Stimulated activated CD4-positive, alpha-beta T cell treated with anti-CD3 and anti-CD28 coated beads, TNF-alpha, amount 100 ng/mL, for 24 hours (primary cell): ENCODE results near the gene CTDP1.
"Not testable (repeated sequence)": the region's sequence is repeated elsewhere in the genome, so short reads cannot be mapped to it uniquely, and the experiment has no call there.

Source experiments
- DNase-seq, 3 experiments: peaks; one replicate each; pipeline ENCODE4 v3.0.0-alpha.2; 2020; ENCODE audit warnings: low read depth in 3 of 3

The CTDP1 gene

DNA sequence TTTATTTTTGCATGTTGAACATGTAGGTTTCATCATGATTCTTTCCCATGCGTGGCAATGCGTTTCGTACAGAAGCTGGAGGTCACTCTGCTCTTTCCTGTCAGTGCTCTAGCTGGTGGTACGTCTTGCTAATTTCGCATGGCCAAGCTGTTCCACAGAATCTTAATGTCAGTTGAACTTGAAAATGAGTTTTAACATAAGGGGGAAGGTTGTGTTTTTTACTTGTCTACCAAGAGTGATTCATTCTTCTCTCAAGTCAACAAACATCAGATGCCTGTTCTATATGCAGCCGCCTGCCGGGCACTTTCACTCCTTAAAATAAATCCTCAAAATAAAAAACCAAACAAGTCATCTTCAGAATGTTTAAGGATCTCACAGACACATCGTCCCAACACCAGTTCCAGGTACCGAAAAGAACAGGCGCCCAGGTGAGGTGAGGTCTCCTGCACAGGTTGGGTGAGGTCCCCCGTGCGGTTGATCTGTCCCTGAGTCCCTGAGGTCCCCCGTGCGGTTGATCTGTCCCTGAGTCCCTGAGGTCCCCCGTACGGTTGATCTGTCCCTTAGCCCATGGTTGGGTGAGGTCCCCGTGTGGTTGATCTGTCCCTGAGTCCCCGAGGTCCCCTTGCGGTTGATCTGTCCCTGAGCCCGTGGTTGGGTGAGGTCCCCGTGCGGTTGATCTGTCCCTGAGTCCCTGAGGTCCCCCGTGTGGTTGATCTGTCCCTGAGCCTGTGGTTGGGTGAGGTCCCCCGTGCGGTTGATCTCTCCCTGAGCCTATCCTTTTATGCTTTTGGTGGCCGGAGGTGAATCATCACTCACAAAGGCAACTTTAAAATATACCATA is 61.1 kb downstream of the CTDP1 start:
- DNase-seq = no peak

DNA sequence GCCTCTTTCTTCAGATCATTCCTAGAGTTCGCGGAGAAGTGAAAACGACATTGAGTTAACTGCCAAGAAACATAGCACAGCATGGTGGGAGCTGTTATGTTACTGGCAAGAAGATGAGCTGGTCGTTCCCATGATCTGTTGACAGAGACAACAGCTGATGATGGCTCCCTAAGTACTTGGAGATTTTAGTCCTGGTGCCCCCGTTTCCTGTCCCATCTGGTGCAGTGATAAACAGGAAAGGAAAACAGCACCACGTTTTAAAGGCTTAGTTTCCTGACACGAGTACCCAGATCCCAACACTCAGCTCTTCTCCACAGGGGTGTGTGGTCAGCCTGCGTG is 61.7 kb downstream of the CTDP1 start:
- no peak for DNase-seq

DNA sequence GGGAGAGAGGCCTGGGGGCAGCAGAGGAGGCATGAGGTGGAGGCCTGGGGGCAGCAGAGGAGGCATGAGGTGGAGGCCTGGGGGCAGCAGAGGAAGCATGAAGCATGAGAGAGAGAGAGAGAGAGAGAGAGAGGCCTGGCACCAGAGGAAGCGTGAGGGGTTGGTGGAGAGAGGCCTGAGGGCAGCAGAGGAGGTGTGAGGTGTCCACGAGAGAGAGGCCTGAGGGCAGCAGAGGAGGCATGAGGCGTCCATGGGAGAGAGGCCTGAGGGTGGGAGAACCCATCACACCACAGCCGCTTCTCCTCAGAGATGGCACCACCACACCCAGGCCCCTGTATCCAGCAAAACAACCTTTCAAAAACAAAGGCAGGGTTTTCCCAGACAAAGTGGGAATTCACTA is 62.5 kb downstream of the CTDP1 start:
- no peak for DNase-seq

DNA sequence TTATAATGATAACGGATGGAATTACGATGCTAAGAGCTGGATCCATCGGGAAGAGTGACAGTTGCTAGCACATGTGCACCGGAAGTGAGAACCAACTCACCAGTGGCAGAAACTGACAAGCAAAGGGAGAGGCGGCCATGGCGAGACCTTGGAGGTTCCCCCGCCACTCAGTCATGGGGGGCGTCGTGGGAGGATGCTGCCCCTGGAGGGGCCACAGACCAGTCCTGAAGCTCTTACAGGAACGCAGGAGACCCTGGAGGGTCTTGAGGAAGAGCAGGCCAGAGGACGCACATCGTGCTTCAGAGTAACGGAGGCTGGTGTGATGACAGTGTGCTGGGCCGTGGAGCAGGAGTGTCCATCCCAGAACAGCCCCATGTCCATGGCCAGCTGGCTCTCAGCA is 65.0 kb downstream of the CTDP1 start:
- DNase-seq = no peak

DNA sequence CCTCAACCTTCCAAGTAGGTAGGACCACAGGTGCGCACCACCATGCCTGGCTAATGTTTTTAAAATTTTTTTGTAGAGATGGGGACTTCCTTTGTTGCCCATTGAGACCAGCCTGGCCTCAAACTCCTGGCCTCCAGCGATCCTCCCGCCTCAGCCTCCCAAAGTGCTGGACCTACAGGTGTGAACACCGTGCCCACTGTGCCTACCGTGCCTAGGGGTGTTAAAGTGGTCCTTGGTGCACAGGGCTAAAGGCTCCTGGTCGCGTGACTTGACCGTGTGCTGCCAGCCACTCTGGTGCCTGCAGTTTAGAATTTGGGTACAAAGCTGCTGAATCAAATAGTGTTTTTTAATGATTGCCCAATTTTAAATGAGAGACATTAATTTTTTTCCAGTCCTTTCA is 67.1 kb downstream of the CTDP1 start:
- DNase-seq = no peak

DNA sequence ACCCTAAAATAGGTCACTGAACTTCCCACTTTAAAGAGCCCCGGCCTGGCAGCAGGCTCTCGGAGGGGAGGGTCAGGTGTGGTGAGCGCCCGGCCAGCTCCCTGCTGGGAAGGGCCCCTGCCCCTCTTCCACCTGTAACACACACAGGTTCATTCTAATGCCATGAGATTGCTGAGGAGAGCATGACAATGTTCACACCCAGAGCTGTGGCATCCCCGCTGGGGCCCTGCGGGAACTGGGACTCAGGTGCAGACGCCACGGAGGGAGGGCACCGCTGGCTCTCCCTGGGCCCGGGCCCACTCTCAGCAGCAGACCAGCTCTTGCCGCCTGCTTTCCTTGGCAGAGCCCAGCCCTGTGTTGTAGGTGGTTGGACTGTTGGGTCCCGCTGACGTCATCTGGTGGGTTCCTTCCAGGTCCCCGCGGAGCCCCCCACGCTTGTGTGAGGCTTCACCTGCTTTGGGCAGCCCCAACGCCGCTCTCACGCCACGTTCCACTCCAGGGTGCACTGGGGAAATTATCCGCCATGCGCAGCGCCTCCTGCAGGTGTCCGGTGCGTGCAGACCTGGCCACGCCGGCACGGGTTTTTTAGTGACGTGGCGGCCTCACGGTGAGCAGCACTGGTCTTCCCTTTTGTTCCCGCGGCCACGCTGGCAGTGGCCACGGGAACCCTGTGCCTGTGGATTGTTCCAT is 67.7 kb downstream of the CTDP1 start:
- DNase-seq = no peak

DNA sequence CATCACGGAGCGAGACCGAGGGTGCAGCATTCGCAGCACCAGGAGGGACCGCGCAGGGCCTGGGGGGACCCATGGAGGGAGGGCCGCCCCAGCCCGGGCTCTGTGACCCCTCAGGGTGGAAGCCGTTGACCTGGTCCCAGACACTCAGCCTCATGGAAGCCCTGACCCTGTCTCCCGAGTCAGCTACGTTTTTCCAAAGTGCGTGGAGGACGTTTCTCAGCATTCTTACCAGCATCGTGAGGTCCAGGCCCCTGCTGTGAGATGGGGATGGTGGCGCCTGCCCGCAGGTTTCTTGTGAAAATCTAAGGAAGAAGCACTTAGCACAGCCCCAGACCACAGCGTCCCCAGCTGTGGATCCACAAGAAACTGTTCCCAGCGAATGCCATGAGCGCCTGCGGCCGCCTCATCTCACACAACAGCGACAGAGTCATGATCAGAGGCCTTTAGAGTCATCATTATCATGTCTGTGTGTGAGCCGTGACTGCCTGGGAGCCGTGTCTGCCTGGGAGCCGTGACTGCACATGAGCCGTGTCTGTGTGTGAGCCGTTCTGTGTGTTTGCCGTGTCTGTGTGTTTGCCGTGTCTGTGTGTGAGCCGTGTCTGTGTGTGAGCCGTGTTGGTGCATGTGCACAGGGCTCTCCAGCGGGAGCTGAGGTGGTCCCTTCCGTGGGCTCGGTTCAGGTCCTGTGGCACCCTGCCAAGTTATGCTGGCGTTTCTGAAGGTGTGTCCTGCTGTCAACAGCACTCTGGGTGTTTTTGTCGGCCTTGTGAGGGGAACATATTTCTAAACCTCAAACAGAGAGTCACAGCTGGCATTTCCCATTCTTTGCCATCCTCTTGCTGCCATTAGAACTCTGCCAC is 68.9 kb downstream of the CTDP1 start:
- DNase-seq = no peak

DNA sequence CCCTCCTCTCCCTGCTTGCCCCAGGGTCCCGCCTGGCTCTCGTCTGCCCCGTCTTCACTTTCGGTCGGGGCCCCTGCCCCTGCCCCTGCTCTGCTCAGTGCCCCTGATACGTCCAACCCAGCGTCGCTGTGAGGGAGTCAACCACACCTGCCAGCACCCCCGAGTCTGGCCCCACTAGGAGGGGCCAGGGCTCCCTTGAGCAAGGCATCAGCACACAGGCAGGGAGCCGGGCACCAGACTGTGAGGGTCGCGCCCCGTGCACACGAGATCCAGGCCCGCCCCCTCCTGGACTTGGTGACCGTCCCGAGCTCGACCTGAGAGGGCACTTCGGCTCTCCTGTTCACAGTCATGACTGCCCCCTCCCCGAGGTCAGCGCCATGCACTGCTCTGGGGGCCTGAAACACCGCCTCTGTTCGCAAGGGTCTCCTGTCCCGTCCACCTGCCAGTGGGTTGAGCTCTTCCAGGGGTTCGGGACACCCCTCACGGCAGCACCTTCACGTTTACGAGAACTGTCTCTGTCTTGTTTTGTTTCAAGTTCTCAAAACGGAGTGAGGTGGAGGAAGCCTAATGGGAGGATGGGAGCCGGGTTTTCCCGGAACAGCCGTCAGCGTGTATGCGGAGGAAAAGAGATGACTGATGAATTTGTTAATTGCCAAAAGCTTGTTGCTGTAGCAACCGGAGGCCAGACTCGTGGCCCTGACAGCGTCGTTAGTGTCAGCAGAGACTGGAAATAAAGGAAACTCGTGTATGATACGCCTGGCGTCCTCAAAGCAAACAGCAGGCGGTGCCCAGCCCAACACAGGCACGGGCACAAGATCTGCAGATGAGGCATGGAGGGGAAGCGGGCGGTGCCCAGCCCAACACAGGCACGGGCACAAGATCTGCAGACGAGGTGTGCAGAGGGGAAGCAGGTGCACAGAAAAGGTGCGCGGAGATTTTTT is 69.9 kb downstream of the CTDP1 start:
- DNase-seq = no peak

DNA sequence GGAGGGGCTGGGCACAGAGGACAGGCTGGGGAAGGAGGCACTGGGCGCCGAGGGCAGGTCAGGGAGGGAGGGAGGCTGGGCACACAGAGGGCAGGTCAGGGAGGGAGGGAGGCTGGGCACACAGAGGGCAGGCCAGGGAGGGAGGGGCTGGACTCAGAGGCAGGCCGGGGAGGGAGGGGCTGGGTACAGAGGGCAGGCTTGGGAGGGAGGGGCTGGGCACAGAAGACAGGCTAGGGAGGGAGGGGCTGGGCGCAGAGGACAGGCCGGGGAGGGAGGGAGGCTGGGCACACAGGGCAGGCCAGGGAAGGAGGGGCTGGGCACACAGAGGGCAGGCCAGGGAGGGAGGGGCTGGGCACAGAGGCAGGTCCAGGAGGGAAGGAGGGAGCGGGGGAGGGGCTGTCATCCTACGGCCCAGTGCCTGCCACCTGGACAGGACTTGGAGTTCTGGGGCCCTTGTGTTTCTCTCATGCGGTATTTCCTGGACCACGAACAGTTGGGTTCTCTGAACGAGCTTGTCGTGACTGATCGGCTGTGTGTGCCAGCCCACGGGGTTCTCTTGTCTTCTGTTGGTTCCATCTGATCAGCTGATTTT is 71.5 kb downstream of the CTDP1 start:
- no peak for DNase-seq

DNA sequence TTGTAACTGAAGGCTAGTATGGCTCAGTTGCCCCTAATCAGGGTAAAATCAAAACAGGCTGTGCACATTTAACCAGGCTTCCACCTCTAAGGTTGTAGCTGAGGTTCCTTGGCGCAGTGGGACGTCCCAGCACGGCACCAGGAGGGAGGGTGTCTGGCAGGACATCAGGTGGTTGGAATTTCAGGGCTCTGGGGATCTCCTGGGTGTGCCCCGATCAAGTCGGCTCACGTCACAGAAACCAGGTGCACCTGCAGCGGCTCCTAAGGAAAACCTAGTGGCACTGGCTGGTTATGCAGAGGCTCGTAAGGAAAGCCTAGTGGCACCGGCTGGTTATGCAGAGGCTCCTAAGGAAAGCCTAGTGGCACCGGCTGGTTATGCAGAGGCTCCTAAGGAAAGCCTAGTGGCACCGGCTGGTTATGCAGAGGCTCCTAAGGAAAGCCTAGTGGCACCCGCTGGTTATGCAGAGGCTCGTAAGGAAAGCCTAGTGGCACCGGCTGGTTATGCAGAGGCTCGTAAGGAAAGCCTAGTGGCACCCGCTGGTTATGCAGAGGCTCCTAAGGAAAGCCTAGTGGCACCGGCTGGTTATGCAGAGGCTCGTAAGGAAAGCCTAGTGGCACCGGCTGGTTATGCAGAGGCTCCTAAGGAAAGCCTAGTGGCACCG is 72.4 kb downstream of the CTDP1 start:
- not testable (repeated sequence) for DNase-seq

DNA sequence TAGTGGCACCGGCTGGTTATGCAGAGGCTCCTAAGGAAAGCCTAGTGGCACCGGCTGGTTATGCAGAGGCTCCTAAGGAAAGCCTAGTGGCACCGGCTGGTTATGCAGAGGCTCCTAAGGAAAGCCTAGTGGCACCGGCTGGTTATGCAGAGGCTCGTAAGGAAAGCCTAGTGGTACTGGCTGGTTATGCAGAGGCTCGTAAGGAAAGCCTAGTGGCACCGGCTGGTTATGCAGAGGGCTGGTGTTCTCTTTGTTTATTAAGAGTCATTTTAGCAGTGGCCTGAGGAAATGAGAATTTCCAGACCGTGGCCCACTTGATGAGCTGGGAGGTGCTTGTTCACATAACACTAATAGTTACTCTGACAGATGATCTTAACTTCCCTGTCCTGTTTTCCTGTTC is 73.3 kb downstream of the CTDP1 start:
- not testable (repeated sequence) for DNase-seq

DNA sequence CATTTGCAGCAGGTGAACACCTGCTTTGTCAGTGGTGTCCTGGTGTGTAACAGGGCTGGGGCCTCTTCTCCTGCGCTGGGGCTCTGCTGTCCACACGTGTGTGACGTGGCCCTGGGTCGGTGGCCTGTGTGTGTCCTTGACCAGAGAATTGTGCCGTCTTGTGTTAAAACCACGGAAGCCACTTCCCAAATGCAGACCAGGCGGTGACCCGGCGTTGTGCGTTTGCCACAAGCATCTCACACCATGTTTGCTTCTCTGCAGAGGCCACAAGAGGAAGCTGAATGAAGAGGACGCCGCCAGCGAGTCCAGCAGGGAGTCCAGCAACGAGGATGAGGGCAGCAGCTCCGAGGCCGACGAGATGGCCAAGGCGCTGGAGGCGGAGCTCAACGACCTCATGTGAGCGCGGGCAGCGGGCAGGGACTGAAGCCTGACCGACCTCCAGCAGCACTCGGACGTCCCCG is 73.8 kb downstream of the CTDP1 start:
- no peak for DNase-seq

DNA sequence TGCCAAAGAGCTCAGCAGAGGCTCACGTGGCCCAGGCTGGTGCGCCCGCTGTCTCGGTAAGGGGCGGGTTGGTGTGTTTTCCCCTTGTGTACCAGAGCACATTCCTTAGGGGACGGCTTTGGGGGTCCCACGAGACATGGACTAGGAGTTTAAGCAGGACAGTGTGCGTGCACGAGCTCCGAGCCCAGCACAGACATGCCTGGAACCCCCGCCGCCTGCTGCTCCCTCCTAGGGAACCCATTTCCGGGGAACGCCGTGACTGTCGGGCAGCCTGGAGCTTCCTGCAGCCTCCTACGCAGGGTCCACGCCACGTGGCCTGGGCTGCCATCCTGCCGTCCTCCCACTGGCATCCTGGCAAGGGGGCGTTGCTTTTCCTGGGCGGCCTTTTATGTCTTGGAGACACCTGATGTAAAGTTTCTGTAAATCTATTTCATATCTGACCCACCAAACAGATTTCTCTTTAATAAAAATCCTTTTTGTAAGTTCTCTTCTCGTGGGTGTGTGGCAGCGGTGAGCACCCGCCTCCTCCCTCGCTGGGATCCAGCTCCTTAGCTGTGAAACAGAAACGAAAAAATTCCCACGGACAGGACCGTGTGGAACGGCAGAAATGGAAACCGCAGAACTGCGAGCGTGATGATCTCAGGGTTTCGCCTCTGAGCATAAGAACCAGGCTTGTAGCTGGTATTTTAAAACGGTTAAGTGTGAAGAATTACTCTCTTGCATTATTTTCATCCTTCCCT is 74.6 kb downstream of the CTDP1 start:
- DNase-seq = no peak

DNA sequence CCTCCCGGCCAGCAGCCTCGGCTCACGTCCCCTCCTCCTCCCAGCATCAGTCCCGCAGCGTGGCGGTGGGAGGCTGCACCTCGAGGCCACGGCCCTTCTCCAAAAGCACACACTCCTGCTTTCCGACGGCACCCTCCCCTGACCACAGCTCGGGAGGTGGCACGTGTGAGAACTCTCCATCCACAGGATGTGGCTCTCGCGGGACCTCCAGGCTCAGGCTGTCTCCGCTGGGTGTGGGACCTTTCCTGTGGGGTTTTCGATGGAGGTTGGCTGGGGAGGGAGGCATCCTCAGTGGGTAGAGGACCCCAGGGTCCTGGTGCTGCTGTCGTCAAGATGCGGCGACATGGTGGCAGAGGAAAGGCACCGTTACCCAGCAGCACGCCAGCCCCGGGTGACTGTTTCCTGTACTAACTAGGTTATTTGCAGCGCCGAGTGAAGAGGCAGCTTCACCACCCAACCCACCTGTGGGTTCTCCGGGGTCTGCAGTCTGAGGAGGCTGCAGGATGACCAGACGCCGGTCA is 75.3 kb downstream of the CTDP1 start:
- DNase-seq = no peak

DNA sequence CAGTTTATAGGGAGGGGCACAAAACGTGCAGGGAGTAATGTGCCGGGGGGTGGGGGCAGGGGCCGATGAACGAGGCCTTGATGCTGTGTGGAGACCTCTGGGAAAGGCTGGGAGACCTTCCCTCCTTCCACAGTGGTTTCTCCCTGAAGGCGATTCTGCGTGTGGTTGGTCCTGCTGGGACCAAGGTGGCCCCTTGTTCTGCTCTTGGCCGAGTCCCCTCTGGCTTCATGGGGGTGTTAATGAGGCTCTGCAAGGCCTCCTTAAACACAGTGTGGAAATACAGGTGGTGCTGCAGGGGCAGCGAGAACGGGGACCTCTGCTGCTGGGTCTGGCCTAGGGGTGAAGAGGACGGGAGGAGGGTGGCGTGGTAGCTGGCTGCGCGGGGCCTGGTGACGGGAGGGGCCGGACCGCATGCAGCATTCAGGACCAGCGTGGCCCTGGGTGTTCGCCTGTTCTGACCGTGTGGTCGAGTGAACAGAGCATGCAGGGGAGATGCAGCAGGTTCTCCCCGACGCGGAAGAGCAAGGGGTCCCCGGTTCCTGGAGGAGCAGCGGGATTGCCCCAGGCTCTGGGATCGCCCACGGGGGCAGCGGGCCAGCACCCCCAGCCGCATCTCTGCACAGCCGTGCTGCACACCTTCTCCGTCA is 76.0 kb downstream of the CTDP1 start:
- DNase-seq = no peak

DNA sequence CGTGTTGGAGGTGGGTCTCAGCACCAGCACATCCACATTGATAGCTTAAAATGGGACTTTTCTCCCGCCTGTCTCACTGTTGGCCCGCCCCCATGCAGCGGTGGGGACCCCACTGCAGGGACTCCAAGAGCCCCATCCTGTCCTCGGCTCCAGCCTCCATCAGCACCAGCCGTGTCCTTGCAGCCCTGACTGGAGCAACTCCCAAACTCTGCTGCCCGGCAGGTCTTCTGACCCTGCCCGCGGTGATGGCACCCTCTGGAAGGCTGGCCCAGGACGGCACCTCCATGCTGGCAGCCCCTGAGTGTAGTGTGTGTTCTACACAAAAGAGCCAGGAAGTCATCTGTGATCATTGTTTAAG is 76.5 kb downstream of the CTDP1 start:
- no peak for DNase-seq

DNA sequence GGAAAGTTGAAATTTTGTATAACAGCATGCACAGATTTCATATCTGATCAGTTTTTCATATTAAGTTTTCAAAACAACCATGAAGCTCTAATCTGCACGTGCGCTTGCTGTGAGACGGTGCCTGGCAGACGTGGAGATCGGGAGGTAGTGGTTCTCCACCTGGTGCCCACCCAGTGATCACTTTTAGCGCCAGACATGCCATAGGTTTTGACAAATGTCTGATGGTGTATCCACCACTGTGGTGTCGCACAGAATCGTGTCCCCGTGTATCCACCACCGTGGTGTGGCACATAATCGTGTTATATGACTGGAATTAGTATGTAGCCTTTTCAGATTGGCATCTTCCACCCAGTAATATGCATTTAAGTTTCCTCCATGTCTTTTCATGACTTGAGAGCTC is 77.2 kb downstream of the CTDP1 start:
- no peak for DNase-seq

DNA sequence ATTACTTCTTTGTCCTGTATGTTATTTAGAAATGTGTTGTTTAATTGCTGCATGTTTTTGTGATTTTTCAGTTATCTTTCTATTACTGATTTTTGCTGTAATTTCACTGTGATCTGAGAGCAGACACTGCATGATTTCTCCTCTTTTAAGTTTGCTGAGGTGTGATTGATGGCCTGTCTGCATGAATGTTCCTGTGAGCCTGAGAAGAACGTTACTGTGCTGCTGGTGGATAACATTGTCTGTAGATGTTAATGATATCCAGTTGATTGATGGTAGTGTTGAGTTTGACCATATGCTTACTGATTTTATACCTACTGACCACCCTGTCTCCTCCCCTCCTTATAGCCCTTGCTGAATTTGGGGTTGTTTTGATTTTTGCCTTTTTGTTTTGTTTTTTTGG is 80.7 kb downstream of the CTDP1 start:
- no peak for DNase-seq

DNA sequence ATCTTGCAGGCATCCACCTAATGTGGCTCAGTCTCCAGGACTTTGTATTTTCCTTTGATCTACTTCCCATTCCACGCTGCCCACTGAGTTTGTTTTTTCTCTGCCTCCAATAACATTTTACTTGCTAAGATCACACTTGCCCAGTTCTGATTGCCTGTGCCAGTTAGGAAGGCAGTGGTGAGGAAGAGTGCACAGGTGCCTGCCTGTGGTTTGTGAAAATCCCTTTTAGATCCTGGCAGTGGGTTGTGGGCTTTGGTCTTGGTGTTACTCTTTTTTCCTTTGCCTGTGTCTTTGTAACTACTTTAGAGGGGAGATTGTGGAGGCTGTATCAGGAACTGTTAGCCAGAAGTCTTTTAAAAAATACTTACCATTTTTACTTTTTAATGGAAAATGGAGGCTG is 81.3 kb downstream of the CTDP1 start:
- DNase-seq = no peak
